Measurements from ENCODE around the gene JAKMIP2. TPM values are rescaled to one million over a fixed set of nuclear protein-coding genes. Genes with fewer than 3 reads are reported as not detected.

The JAKMIP2 gene
- total RNA-seq, 1 experiment from 2014 or later, result not detected

DNA sequence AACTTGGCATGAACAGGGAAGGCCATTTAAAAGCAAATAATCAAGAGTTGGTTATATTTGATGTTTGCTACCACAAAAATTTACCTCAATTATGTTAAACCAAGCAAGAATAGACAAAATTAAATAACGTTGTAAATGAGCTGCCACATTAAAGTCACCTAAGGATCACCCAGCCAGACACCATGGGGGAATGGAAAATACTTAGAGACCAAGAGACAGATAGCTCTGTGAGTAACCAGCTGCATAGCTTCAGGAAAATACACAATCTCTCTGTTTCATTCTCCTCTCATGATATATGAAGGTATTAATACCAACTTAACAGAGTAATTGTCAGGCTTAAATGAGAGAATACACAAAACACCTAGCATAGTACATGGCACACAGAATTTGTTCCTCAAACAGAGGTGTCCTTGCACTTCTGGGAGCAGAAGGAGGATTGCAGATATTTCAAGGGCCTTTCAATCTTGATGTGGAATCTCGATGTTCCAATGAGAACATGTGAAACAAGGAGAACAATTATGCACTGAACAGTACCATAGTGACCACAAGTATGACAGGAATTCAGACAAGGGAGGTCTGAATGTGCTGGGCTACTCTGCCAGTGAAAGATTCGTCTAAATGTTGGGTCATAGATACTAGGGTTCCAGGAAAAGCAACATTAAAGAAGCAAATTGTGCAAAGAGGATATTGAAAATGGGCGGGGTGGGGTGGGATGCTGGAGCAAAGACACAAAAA, 18.6 kb downstream of the JAKMIP2 start:
- H3K4me1 ChIP-seq (replicated peaks; ENCODE audit: insufficient read depth), result no peaks in the 10 kb centered on the region
- H3F3A ChIP-seq (ENCODE audit: insufficient read depth, low read depth), result no peaks in the 10 kb centered on the region
- BruUV-seq (replicated peaks), result no TSS peak
- H3K9me2 ChIP-seq (ENCODE audit: insufficient read depth), result no peaks in the 10 kb centered on the region
- H3K79me2 ChIP-seq (ENCODE audit: low read depth), result no peaks in the 10 kb centered on the region
- H3K4me2 ChIP-seq, result no peak overlapping the region
- no peak for DNase-seq
- TF ChIP-seq, protein P1, sequence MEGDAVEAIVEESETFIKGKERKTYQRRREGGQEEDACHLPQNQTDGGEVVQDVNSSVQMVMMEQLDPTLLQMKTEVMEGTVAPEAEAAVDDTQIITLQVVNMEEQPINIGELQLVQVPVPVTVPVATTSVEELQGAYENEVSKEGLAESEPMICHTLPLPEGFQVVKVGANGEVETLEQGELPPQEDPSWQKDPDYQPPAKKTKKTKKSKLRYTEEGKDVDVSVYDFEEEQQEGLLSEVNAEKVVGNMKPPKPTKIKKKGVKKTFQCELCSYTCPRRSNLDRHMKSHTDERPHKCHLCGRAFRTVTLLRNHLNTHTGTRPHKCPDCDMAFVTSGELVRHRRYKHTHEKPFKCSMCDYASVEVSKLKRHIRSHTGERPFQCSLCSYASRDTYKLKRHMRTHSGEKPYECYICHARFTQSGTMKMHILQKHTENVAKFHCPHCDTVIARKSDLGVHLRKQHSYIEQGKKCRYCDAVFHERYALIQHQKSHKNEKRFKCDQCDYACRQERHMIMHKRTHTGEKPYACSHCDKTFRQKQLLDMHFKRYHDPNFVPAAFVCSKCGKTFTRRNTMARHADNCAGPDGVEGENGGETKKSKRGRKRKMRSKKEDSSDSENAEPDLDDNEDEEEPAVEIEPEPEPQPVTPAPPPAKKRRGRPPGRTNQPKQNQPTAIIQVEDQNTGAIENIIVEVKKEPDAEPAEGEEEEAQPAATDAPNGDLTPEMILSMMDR (conservative IDR thresholded peaks at IDR 0.05), result no peak
- no peak for TF ChIP-seq EZH2 (IDR thresholded peaks at IDR 0.05; ENCODE audit: low read depth)
- CTCF ChIA-PET, result no interaction called here
- H3K27me3 ChIP-seq (ENCODE audit: insufficient read depth, low read depth), result no peaks in the 10 kb centered on the region
- no peak overlapping the region for H3K27ac ChIP-seq
- H3K9me3 ChIP-seq (ENCODE audit: insufficient read depth, low read depth), result no peaks in the 10 kb centered on the region
- H3K36me3 ChIP-seq (ENCODE audit: low read depth), result no peaks in the 10 kb centered on the region
- H4K20me1 ChIP-seq (ENCODE audit: insufficient read depth), result no peaks in the 10 kb centered on the region
- H3K4me3 ChIP-seq, result no peak overlapping the region
- H2AFZ ChIP-seq, result no peak overlapping the region
- intact Hi-C loops (cut with micrococcal nuclease; ENCODE audit: unreplicated experiment), result no loop called here
- POLR2A ChIA-PET (ENCODE audit: unreplicated experiment), result no interaction called here

DNA sequence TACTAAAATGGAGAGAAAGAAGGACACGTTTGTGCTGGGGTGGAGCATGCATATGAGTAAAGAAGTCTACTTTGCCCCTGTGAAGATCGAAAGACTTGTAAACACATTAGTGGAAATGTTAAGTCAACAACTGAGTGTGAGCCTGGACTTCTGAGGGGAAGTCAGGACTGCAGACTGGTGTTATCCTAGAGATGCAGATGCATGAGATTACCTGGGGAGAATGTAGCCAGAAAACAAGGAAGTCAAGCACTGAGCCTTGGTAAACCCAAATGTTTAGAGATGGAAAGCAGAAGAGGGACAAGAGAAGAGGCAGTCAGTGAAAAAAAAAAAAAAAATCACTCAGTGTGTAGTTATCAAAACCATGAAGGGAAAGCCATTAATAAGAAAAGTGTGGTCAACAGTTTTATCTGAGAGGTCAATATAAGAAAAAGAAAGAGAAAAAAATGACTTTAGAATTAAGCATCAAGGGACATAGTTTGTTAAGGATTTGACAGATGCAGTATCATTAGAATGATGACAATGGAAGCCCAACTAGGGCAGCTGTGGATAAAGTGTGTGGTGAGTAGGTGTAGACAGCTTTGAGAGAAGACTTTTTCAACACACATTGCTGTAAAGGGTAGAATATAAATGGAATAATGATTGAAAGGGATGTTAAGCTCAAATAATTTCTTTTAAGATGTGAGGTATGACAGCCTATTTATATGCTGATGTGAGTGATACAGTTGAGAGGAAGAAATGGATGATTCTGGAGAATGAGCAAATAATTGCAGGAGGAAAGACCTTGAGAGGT, 22.2 kb downstream of the JAKMIP2 start:
- no TSS peak for BruUV-seq (replicated peaks)
- intact Hi-C loops (cut with micrococcal nuclease; ENCODE audit: unreplicated experiment), result no loop called here
- Histone ChIP-seq H3K27me3 (ENCODE audit: insufficient read depth, low read depth) (no peaks in the 10 kb centered on the region), H3K9me2 (ENCODE audit: insufficient read depth) (no peaks in the 10 kb centered on the region), H3K4me1 (replicated peaks; ENCODE audit: insufficient read depth) (no peaks in the 10 kb centered on the region), H4K20me1 (ENCODE audit: insufficient read depth) (no peaks in the 10 kb centered on the region), H3K4me2 (no peak overlapping the region), H3F3A (ENCODE audit: insufficient read depth, low read depth) (no peaks in the 10 kb centered on the region), H3K36me3 (ENCODE audit: low read depth) (no peaks in the 10 kb centered on the region), H3K27ac (no peak overlapping the region), H2AFZ (no peak overlapping the region), H3K9me3 (ENCODE audit: insufficient read depth, low read depth) (no peaks in the 10 kb centered on the region), H3K4me3 (no peak overlapping the region), H3K79me2 (ENCODE audit: low read depth) (no peaks in the 10 kb centered on the region)
- TF ChIP-seq, protein P1 (conservative IDR thresholded peaks at IDR 0.05), result no peak
- TF ChIP-seq EZH2 (IDR thresholded peaks at IDR 0.05; ENCODE audit: low read depth), result no peak
- DNase-seq, result no peak
- ChIA-PET POLR2A (ENCODE audit: unreplicated experiment) (no interaction called here), CTCF (no interaction called here)

GRCh38 chr5:147759441-147759840, 23.1 kb downstream of the JAKMIP2 start:
- Histone ChIP-seq H3K4me1 (replicated peaks; ENCODE audit: insufficient read depth) (no peaks in the 10 kb centered on the region), H3K27ac (no peak overlapping the region), H3K79me2 (ENCODE audit: low read depth) (no peaks in the 10 kb centered on the region), H3K36me3 (ENCODE audit: low read depth) (no peaks in the 10 kb centered on the region), H3K27me3 (ENCODE audit: insufficient read depth, low read depth) (no peaks in the 10 kb centered on the region), H3F3A (ENCODE audit: insufficient read depth, low read depth) (no peaks in the 10 kb centered on the region), H3K9me3 (ENCODE audit: insufficient read depth, low read depth) (no peaks in the 10 kb centered on the region), H3K4me3 (no peak overlapping the region), H3K4me2 (no peak overlapping the region), H4K20me1 (ENCODE audit: insufficient read depth) (no peaks in the 10 kb centered on the region), H3K9me2 (ENCODE audit: insufficient read depth) (no peaks in the 10 kb centered on the region), H2AFZ (no peak overlapping the region)
- POLR2A ChIA-PET (ENCODE audit: unreplicated experiment), result no interaction called here
- no peak for DNase-seq
- intact Hi-C loops (cut with micrococcal nuclease; ENCODE audit: unreplicated experiment), result no loop called here
- TF ChIP-seq EZH2 (IDR thresholded peaks at IDR 0.05; ENCODE audit: low read depth), result no peak
- TF ChIP-seq, protein P1 (conservative IDR thresholded peaks at IDR 0.05), result no peak
- CTCF ChIA-PET, result no interaction called here
- BruUV-seq (replicated peaks), result no TSS peak
